ENCODE measurements around the gene FAM83E. TPM values are rescaled to one million over a fixed set of nuclear protein-coding genes. Genes with fewer than 3 reads are reported as not detected.

FAM83E gene
- polyA plus RNA-seq, 1 donor from 2014 or later = 0.73 TPM

DNA sequence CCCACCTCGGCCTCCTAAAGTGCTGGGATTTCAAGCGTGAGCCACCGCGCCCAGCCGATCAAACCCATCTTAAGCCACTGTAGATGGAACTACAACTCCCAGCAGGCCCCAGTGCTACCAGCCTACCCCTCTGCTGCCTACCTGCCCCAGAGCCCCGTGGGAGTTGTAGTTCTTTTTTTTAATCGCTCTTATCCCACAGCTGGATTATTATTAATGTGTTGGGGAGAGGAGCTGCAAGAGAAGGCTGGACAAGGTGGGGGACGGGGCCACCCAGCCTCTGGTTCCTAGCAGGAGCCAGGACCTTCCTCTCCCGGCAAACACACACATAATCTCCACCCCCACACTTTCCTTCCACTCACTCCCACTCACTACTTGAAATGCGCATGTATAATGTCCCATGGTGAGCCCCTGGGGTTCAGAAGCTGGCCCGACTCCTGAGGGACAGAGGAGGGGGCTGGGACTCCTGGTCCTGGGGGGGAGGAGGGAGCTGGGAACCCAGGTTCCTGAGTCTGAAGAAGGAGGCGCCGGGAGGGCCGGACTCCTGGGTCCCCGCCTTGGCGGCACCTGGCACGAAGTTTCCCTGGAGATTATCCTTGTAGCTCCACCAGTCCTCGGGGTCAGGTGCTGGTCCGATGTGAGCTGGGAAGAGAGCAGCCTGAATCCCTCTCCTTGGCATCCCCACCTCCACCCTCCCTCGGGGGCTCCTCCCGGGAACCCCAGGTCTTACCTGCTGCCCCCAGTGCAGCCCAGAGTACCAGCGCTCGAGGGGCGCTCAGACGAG, 30.2 kb upstream of the FAM83E start:
- Histone ChIP-seq H3K27ac (ENCODE audit: low read length) (peak overlapping the region; percentile 94), H4K20me1 (ENCODE audit: insufficient read depth) (no peaks in the 10 kb centered on the region), H3K36me3 (ENCODE audit: insufficient read depth, low read length) (no peaks in the 10 kb centered on the region), H3K9me3 (ENCODE audit: low read length) (no peaks in the 10 kb centered on the region), H3K9me2 (ENCODE audit: insufficient read depth, low read length) (no peaks in the 10 kb centered on the region), H3K4me3 (ENCODE audit: low read length) (peak overlapping the region; percentile 74), H3K27me3 (ENCODE audit: insufficient read depth, low read depth, low read length) (no peaks in the 10 kb centered on the region), H3K4me2 (ENCODE audit: low read length) (peak overlapping the region; percentile 62), H3K9ac (ENCODE audit: low read length) (peak overlapping the region; percentile 91), H2AFZ (ENCODE audit: low read depth, low read length) (peak overlapping the region; percentile 37), H3F3A (ENCODE audit: insufficient read depth, low read length, poor library complexity, severe bottlenecking) (no peaks in the 10 kb centered on the region), H3K79me2 (replicated peaks; ENCODE audit: insufficient read depth, low read length) (no peaks in the 10 kb centered on the region)
- TF ChIP-seq EP300 (conservative IDR thresholded peaks at IDR 0.05; ENCODE audit: poor library complexity, severe bottlenecking) (peak; percentile 19), EZH2 (IDR thresholded peaks at IDR 0.05; ENCODE audit: borderline replicate concordance, insufficient read depth, low read length, poor library complexity, severe bottlenecking) (no peak), RAD21 (conservative IDR thresholded peaks at IDR 0.05) (no peak), MXI1 (conservative IDR thresholded peaks at IDR 0.05; ENCODE audit: poor library complexity, severe bottlenecking) (peak; percentile 17)
- TF ChIP-seq, protein P1, sequence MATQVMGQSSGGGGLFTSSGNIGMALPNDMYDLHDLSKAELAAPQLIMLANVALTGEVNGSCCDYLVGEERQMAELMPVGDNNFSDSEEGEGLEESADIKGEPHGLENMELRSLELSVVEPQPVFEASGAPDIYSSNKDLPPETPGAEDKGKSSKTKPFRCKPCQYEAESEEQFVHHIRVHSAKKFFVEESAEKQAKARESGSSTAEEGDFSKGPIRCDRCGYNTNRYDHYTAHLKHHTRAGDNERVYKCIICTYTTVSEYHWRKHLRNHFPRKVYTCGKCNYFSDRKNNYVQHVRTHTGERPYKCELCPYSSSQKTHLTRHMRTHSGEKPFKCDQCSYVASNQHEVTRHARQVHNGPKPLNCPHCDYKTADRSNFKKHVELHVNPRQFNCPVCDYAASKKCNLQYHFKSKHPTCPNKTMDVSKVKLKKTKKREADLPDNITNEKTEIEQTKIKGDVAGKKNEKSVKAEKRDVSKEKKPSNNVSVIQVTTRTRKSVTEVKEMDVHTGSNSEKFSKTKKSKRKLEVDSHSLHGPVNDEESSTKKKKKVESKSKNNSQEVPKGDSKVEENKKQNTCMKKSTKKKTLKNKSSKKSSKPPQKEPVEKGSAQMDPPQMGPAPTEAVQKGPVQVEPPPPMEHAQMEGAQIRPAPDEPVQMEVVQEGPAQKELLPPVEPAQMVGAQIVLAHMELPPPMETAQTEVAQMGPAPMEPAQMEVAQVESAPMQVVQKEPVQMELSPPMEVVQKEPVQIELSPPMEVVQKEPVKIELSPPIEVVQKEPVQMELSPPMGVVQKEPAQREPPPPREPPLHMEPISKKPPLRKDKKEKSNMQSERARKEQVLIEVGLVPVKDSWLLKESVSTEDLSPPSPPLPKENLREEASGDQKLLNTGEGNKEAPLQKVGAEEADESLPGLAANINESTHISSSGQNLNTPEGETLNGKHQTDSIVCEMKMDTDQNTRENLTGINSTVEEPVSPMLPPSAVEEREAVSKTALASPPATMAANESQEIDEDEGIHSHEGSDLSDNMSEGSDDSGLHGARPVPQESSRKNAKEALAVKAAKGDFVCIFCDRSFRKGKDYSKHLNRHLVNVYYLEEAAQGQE (IDR thresholded peaks at IDR 0.05; ENCODE audit: borderline replicate concordance) = no peak

GRCh38 chr19:48644355-48644754, 29.5 kb upstream of the FAM83E start:
- H2AFZ ChIP-seq (ENCODE audit: low read depth, low read length) = no peak overlapping the region
- H4K20me1 ChIP-seq (ENCODE audit: insufficient read depth) = no peaks in the 10 kb centered on the region
- peak overlapping the region; percentile 62 for H3K4me2 ChIP-seq (ENCODE audit: low read length)
- H3K9me2 ChIP-seq (ENCODE audit: insufficient read depth, low read length) = no peaks in the 10 kb centered on the region
- peak overlapping the region; percentile 74 for H3K4me3 ChIP-seq (ENCODE audit: low read length)
- H3K79me2 ChIP-seq (replicated peaks; ENCODE audit: insufficient read depth, low read length) = no peaks in the 10 kb centered on the region
- no peaks in the 10 kb centered on the region for H3K36me3 ChIP-seq (ENCODE audit: insufficient read depth, low read length)
- peak overlapping the region; percentile 91 for H3K9ac ChIP-seq (ENCODE audit: low read length)
- H3K27me3 ChIP-seq (ENCODE audit: insufficient read depth, low read depth, low read length) = no peaks in the 10 kb centered on the region
- H3K27ac ChIP-seq (ENCODE audit: low read length) = no peak overlapping the region
- no peaks in the 10 kb centered on the region for H3K9me3 ChIP-seq (ENCODE audit: low read length)
- TF ChIP-seq CTCF (IDR thresholded peaks at IDR 0.05; ENCODE audit: poor library complexity, severe bottlenecking) (no peak), RAD21 (conservative IDR thresholded peaks at IDR 0.05) (no peak), MXI1 (conservative IDR thresholded peaks at IDR 0.05; ENCODE audit: poor library complexity, severe bottlenecking) (no peak)
- no peaks in the 10 kb centered on the region for H3F3A ChIP-seq (ENCODE audit: insufficient read depth, low read length, poor library complexity, severe bottlenecking)

DNA sequence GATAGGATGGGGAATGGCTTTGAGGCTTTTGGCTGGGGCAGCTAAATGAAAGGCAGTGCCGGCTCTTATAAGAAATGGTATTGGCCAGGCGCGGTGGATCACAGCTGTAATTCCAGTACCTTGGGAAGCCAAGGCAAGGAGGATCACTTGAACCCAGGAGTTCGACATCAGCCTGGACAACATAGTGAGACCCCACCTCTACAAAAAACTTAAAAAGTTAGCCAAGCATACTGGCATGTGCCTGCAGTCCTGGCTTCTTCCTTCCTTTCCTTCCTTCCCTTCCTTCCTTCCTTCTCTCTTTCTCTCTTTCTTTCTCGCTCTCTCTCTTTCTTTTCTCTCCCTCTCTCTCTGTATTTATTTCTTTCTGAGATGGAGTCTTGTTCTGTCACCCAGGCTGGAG, 28.0 kb upstream of the FAM83E start:
- H3K9ac ChIP-seq (ENCODE audit: low read length) = no peak overlapping the region
- TF ChIP-seq EZH2 (IDR thresholded peaks at IDR 0.05; ENCODE audit: borderline replicate concordance, insufficient read depth, low read length, poor library complexity, severe bottlenecking) (no peak), POLR2AphosphoS5 (IDR thresholded peaks at IDR 0.05) (no peak), CTCF (IDR thresholded peaks at IDR 0.05; ENCODE audit: poor library complexity, severe bottlenecking) (no peak), TAF1 (IDR thresholded peaks at IDR 0.05; ENCODE audit: low read depth) (no peak)
- TF ChIP-seq, protein P1 (IDR thresholded peaks at IDR 0.05; ENCODE audit: borderline replicate concordance) = no peak
- no peak overlapping the region for H3K27ac ChIP-seq (ENCODE audit: low read length)
- H3K9me2 ChIP-seq (ENCODE audit: insufficient read depth, low read length) = no peaks in the 10 kb centered on the region
- peaks cover 8% of the 10 kb centered on the region for H3F3A ChIP-seq (ENCODE audit: insufficient read depth, low read length, poor library complexity, severe bottlenecking)
- H3K79me2 ChIP-seq (replicated peaks; ENCODE audit: insufficient read depth, low read length) = no peaks in the 10 kb centered on the region
- no peaks in the 10 kb centered on the region for H3K36me3 ChIP-seq (ENCODE audit: insufficient read depth, low read length)
- no peaks in the 10 kb centered on the region for H3K9me3 ChIP-seq (ENCODE audit: low read length)
- no peaks in the 10 kb centered on the region for H3K27me3 ChIP-seq (ENCODE audit: insufficient read depth, low read depth, low read length)
- no peaks in the 10 kb centered on the region for H4K20me1 ChIP-seq (ENCODE audit: insufficient read depth)
- no peak overlapping the region for H3K4me2 ChIP-seq (ENCODE audit: low read length)
- H2AFZ ChIP-seq (ENCODE audit: low read depth, low read length) = no peak overlapping the region
- H3K4me3 ChIP-seq (ENCODE audit: low read length) = no peak overlapping the region

Data from neural cell (in vitro differentiated cells).